Measurements from ENCODE around the gene PBLD.

PBLD gene

DNA sequence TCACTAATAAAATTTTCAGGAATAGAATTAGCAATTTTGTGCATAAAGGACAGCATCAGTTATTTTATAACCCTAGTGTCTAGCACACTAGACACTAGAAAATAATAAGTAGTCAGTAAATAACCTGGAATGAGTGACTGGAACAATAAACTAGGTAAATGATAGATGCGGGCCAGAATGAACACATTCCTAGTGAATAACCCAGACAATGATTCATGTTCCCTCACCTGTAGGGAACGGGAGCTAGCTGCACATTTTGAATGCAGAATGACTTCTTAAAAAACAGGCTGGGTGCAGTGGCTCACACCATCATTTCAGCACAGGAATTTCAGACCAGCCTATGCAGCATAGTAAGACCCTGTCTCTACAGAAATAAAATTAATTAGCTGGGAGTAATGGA is 97.6 kb downstream of the PBLD start:
- no peak overlapping the region for H3K27ac ChIP-seq
- H3K4me2 ChIP-seq: no peak overlapping the region
- no peak for TF ChIP-seq Cebpa-rat (IDR thresholded peaks at IDR 0.05)
- no peak overlapping the region for H3K4me3 ChIP-seq
- H3K9ac ChIP-seq: no peak overlapping the region
- H3K9me3 ChIP-seq (replicated peaks in 1 of 11): peaks cover 0 to 18% (median 14%) of the 10 kb centered on the region in 11 experiments; a peak in 20 of 22 replicates
- peaks cover 24 to 41% (median 34%) of the 10 kb centered on the region in 11 experiments for H3K27me3 ChIP-seq
- H4K20me1 ChIP-seq: no peaks in the 10 kb centered on the region
- no peaks in the 10 kb centered on the region for H3K36me3 ChIP-seq
- H3K4me1 ChIP-seq: peaks cover 0 to 10% (median 7%) of the 10 kb centered on the region in 10 experiments; a peak in 7 of 20 replicates

DNA sequence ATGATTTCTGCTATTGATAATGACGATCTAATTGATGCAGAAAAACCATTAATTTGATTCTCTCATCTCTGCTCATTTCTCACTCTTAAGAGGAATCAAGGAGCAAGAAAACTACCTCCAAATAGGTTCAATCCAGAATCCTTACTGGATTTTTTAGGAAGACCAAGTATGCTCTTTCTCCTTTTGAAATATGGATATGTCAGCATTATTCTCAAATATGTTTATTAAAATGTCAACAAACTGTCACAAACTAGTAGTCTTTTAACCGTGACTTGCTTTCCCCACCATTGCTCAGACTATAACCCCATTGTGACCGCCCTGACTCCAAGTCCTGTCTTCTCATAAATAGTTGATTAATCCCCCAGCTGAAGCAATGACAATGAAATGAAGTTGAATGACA is 99.7 kb downstream of the PBLD start:
- Histone ChIP-seq H3K27me3 (peaks cover 31 to 51% (median 43%) of the 10 kb centered on the region in 11 experiments), H3K9me3 (replicated peaks in 1 of 11) (peaks cover 0 to 18% (median 14%) of the 10 kb centered on the region in 11 experiments; a peak in 20 of 22 replicates), H3K4me1 (peaks cover 0 to 10% (median 7%) of the 10 kb centered on the region in 10 experiments; a peak in 7 of 20 replicates), H3K4me3 (no peak overlapping the region), H3K4me2 (no peak overlapping the region), H4K20me1 (no peaks in the 10 kb centered on the region), H3K36me3 (no peaks in the 10 kb centered on the region), H3K9ac (no peak overlapping the region), H3K27ac (no peak overlapping the region)
- TF ChIP-seq Cebpa-rat (IDR thresholded peaks at IDR 0.05): no peak
